KOPT-K1 (cell line): ENCODE results near the gene SLC6A3.
"Not testable (repeated sequence)": the region's sequence is repeated elsewhere in the genome, so short reads cannot be mapped to it uniquely, and the experiment has no call there.

ENCODE experiments used
- H3K27ac ChIP-seq: fragments of 200-600 bp; sonication (generic); 2 replicates; pipeline ENCODE4 v1.5.1; 2016; ENCODE audit warnings: antibody characterized with exemption, mild to moderate bottlenecking, low read depth, low read length; ENCODE audit not compliant: poor library complexity, severe bottlenecking
- H3K36me3 ChIP-seq: fragments of 200-600 bp; sonication (generic); 2 replicates; pipeline ENCODE4 v1.5.1; 2017; ENCODE audit warnings: antibody characterized with exemption, mild to moderate bottlenecking, low read length, moderate library complexity; ENCODE audit not compliant: insufficient read depth
- H3K9me3 ChIP-seq: fragments of 200-600 bp; sonication (generic); 2 replicates; pipeline ENCODE4 v1.5.1; 2017; ENCODE audit warnings: antibody characterized with exemption, low read length, mild to moderate bottlenecking; ENCODE audit not compliant: insufficient read depth, poor library complexity, severe bottlenecking

Gene SLC6A3

GRCh38 chr5:1366514-1366913, 78.7 kb downstream of the SLC6A3 start:
- Histone ChIP-seq H3K36me3 (no peaks in the 10 kb centered on the region), H3K27ac (no peak overlapping the region), H3K9me3 (no peaks in the 10 kb centered on the region)

DNA sequence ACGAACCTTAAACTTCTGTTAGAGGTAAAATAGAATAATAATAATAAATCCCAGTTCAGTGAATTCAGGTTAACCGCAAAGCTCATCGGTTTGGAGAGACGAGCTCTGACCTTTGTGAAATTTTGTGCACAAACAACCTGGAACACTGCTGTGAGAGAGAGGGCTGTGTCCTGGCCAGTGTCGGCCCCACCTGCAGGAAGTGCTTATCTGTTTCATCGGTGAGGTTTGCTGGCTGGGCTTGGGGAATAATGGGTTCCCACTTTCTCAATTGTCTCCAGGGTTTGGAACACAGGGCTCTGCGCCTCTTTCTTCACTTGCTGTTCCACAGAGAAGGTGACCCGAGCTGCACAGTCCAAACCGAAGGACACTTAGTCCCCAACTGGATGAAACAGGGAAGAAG, 81.0 kb downstream of the SLC6A3 start:
- no peaks in the 10 kb centered on the region for H3K9me3 ChIP-seq
- H3K36me3 ChIP-seq = no peaks in the 10 kb centered on the region
- H3K27ac ChIP-seq = no peak overlapping the region

GRCh38 chr5:1363581-1363980, 81.7 kb downstream of the SLC6A3 start:
- Histone ChIP-seq H3K9me3 (no peaks in the 10 kb centered on the region), H3K36me3 (no peaks in the 10 kb centered on the region), H3K27ac (no peak overlapping the region)

DNA sequence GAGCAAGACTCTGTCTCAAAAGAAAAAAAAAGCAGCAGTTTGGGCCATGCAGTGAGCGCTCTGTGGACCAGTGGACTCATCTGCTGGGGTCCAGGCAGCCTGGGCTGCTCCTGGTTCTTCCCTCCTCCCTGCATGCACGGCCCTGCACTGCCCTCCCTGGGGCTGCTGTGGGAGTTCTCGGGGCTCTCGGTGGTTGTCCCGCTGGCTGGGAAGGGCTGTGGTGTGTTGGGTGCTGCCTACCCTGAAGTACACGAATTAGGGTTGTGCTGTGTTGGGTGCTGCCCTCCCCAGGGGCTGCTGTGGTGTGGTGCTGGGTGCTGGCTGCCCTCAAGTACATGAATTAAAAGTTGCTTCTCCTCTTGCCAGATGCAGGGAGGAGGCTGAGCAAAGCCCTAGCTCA, 82.1 kb downstream of the SLC6A3 start:
- Histone ChIP-seq H3K9me3 (no peaks in the 10 kb centered on the region), H3K36me3 (no peaks in the 10 kb centered on the region)

DNA sequence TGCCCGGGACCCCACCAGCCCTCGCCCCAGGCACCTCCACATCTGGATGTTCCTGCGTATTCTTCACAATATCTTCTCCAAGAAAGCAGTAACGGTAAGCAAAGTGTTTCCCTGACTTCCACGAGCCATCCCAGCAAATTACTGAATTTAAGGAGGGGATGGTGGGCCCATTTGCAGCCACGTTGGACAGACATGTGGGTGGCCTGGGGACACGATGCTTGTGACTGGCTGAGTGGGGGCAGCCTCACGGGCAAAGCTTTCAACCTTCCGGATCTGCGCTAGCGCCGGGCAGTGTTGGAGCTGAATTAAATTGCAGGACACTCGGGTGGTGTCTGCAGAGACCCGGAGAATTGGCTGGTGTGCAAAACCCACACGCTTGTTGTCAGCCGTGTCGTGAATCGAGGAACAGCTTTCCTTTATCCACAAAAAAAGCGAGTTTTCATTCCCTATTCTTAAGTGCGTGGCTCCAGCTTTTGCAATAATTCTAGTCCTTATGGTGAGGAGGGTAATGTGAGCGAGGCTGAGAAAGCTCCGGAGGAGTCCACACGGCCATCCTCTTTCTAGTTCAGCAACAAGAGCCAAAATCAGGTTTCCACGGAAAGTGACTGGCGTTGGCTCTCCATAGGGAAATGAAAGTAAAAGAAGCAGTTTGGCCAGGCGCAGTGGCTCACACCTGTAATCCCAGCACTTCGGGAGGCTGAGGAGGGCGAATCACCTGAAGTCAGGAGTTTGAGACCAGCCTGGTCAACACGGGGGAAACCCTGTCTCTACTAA, 82.8 kb downstream of the SLC6A3 start:
- H3K36me3 ChIP-seq = no peaks in the 10 kb centered on the region

More for the DNA sequence above, 82.1 kb downstream of the SLC6A3 start:
- no peak overlapping the region for H3K27ac ChIP-seq

GRCh38 chr5:1360861-1361260, 84.4 kb downstream of the SLC6A3 start:
- H3K27ac ChIP-seq = no peak overlapping the region
- no peaks in the 10 kb centered on the region for H3K9me3 ChIP-seq

More for the DNA sequence above, 82.8 kb downstream of the SLC6A3 start:
- H3K27ac ChIP-seq = no peak overlapping the region
- no peaks in the 10 kb centered on the region for H3K9me3 ChIP-seq

GRCh38 chr5:1360367-1360766, 84.9 kb downstream of the SLC6A3 start:
- not testable (repeated sequence) for H3K27ac ChIP-seq, H3K9me3 ChIP-seq, H3K36me3 ChIP-seq

More at GRCh38 chr5:1360861-1361260, 84.4 kb downstream of the SLC6A3 start:
- H3K36me3 ChIP-seq = no peaks in the 10 kb centered on the region

DNA sequence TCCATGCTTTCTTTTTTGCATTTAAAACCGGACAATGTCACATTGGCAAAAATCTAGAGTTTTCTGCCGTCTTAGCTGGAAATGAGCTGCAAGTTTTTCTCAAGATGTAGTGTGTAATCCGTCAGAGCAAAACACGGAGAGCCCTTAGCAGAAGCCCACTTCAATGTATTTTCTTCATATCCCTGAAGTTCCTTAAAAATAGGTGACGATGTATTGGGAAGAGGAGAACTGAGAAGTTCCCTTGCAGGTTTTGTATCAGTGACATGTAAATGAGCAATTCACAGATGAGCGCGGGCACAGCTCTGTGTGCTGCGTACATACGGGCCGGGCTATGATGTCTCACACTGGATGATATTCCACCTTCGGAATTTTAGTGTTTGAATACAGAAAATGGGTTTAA, 85.5 kb downstream of the SLC6A3 start:
- Histone ChIP-seq H3K9me3 (no peaks in the 10 kb centered on the region), H3K27ac (no peak overlapping the region), H3K36me3 (no peaks in the 10 kb centered on the region)

- Histone ChIP-seq H3K36me3 (no peaks in the 10 kb centered on the region), H3K9me3 (no peaks in the 10 kb centered on the region), H3K27ac (no peak overlapping the region)
These were observed 86.1 kb downstream of the SLC6A3 start for GRCh38 chr5:1359031-1359645.

- no peaks in the 10 kb centered on the region for H3K9me3 ChIP-seq
- no peak overlapping the region for H3K27ac ChIP-seq
- H3K36me3 ChIP-seq = no peaks in the 10 kb centered on the region
These were observed 86.6 kb downstream of the SLC6A3 start for GRCh38 chr5:1358726-1359025.

DNA sequence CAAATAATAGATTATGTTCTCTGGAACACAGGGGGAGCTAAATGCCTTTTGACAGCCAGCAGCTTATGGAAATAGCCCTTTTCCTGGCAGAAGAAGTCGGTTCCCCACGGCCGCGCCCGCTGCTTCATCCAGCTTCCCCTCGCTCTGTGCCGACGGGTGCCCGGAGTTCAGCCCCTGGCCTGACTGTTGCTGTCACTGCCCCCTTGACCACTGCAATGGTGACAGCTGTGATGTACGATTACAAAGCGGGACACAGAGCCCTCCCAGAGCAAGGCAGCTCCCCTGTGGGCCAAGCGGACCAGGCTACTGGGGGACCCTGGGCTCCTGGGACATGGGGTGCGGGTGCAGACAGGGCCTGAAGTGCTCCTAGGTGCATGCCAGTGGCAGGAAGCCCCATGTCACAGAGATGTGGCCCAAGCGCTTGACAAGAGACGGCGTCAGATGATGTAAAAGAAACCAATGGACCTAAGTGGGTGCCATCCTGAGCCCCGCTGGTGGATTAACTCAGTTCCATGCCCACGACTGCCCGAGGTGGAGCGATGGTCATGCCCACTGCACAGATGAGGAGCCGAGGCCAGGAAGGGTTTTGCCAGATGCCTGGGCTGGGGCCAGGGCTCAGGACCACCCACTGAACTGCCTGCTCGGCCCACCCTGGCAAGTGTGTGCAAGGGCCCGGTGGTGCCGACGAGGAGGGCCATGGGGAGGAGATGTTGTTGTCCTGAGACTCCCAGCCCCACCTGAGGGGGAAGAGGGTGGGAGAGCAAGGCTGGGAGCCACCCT, 87.1 kb downstream of the SLC6A3 start:
- H3K36me3 ChIP-seq = no peaks in the 10 kb centered on the region
- H3K9me3 ChIP-seq = no peaks in the 10 kb centered on the region
- no peak overlapping the region for H3K27ac ChIP-seq

- H3K9me3 ChIP-seq = no peaks in the 10 kb centered on the region
- H3K36me3 ChIP-seq = no peaks in the 10 kb centered on the region
- no peak overlapping the region for H3K27ac ChIP-seq
These were observed 88.1 kb downstream of the SLC6A3 start for GRCh38 chr5:1356873-1357787.

GRCh38 chr5:1354576-1354975, 90.7 kb downstream of the SLC6A3 start:
- no peaks in the 10 kb centered on the region for H3K36me3 ChIP-seq
- H3K9me3 ChIP-seq = no peaks in the 10 kb centered on the region
- no peak overlapping the region for H3K27ac ChIP-seq

DNA sequence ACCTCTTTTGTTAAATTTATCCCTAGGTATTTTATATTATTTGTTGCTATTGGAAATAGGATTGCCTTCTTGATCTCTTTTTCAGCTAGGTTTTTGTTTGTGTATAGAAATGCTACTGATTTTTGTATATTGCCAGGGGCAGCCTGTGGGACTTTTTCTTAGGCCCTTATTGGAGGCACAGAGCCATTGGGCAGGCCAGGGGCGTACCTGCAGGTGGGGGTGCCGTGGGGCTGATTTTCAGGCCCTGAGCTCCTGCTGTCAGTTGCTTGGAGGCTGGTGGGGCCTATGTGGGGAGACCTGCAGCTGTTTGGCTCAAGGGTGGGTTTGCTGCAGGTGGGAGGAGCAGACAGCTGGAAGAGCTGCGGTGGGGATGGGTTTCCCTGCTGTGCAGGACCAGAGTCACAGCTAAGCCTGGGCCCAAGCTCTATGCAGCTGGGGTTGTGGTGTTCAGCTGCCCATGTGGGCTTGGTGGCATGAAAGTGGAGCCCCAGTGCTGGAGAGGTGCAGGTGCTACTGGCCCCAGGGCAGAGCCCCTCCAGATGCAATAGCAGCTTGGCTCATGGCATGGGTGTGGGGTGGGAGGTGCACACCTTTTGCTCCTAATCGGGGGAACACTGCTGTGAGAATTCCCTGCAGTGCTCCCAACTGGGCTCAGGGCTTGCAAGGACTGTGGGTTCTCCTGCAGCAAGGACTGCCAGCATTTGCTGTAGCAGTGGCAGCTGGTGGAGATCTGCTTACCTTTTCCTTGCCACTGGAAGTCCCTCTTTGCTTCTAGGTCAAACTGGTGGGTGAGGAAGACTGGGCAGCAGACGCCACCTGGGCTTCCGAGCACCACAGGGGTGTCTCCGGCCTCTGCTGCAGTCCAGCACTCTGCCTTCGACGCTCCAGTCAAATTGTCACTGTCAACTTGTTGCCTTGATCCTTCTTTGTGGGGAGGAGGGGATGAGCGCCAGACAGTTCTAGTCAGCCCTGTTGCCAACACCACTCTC, 92.7 kb downstream of the SLC6A3 start:
- no peaks in the 10 kb centered on the region for H3K36me3 ChIP-seq
- H3K27ac ChIP-seq = no peak overlapping the region
- no peaks in the 10 kb centered on the region for H3K9me3 ChIP-seq
